ENCODE data around the gene RYR2. TPM values are rescaled to one million over a fixed set of nuclear protein-coding genes. Genes with fewer than 3 reads are reported as not detected.

Gene RYR2
- total and polyA plus RNA-seq, 2 of the 8 experiments (the other 6 are each of a cell fraction or from before 2014, with no cell fraction given): 1.3 to 4.4 TPM

DNA sequence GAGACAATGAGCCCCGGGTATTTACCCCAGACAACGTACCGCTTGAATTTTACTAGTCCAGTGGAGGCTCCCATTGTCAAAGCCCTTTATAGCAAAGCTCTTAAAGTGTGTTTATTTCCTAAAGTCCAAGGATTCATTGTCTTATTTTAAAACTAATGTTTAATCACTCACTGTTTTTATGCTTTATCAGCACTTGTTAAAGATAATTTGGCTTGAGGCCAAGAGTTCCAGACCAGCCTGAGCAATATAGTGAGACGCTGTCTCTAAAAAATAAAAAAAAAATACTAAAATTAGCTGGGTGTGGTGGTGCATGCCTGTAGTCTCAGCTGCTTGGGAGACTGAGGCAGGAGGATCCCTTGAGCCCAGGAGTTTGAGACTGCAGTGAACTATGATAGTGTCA, 202.8 kb downstream of the RYR2 start:
- H3K4ac ChIP-seq (replicated peaks; ENCODE audit: insufficient read length, low read depth, low read length): no peak overlapping the region
- no peak overlapping the region for H3K14ac ChIP-seq (ENCODE audit: insufficient read length)
- H3K23ac ChIP-seq (ENCODE audit: insufficient read length): no peak overlapping the region
- no peaks in the 10 kb centered on the region for H3K79me2 ChIP-seq (ENCODE audit: control insufficient read depth in 1 of 2, insufficient read depth in 2 of 2, low read length in 2 of 2)
- H4K8ac ChIP-seq (ENCODE audit: extremely low read depth, insufficient read depth, low read length): no peak overlapping the region
- POLR2A ChIA-PET (ENCODE audit: partially characterized antibody): interaction anchor here (1.4 kb wide), 1 partner anchor 9 kb away, joined by 3 read pairs; no protein-coding TSS in a partner anchor
- WGBS, 2 experiments (ENCODE audit: extremely low coverage in 1 of 2, insufficient coverage in 1 of 2, insufficient read length in 1 of 2, insufficient replicate concordance in 2 of 2, low coverage in 1 of 2, low lambda C conversion rate in 2 of 2, missing lambda C conversion rate in 1 of 2): 100% methylated on average over 4 of the region's 4 CpGs; no CpG with 5 or more reads in 1 of the 2 experiments
- FAIRE-seq: no peak
- H4K5ac ChIP-seq (ENCODE audit: insufficient read length, low read depth, low read length): no peak overlapping the region
- CTCF ChIA-PET (ENCODE audit: partially characterized antibody): interaction anchor here (1.0 to 1.3 kb wide), 2 partner anchors 15 to 37 kb away, joined by 3 to 5 read pairs; no protein-coding TSS in a partner anchor
- no peak overlapping the region for H2BK5ac ChIP-seq (ENCODE audit: low read depth, low read length)
- H4K20me1 ChIP-seq (replicated peaks in 1 of 2; ENCODE audit: control insufficient read depth in 1 of 2, insufficient read depth in 2 of 2, low read length in 2 of 2): no peaks in the 10 kb centered on the region
- H3K56ac ChIP-seq (replicated peaks; ENCODE audit: insufficient read length, low read depth, low read length): no peak overlapping the region
- no peak overlapping the region for H2BK120ac ChIP-seq (replicated peaks; ENCODE audit: low read depth, low read length)
- H3K4me1 ChIP-seq (replicated peaks in 1 of 4; ENCODE audit: control insufficient read depth in 3 of 4, insufficient read depth in 4 of 4, low read length in 3 of 4): peaks cover 0 to 6% (median under 1%) of the 10 kb centered on the region in 4 experiments; a peak in 2 of 7 replicates
- no peak overlapping the region for H3K4me3 ChIP-seq (ENCODE audit: extremely low read depth in 1 of 4, insufficient read depth in 2 of 4, low read depth in 3 of 4, low read length in 4 of 4)
- no peak overlapping the region for H3K4me2 ChIP-seq (ENCODE audit: insufficient read depth in 1 of 2, low read depth in 2 of 2, low read length in 2 of 2)
- H2BK12ac ChIP-seq (ENCODE audit: low read depth, low read length): no peak overlapping the region
- H2BK15ac ChIP-seq (ENCODE audit: low read length): no peak overlapping the region
- no peak overlapping the region for H2BK20ac ChIP-seq (ENCODE audit: low read length)
- H3K18ac ChIP-seq (ENCODE audit: extremely low read depth, low read length): no peak overlapping the region
- no peak overlapping the region for H3K27ac ChIP-seq (ENCODE audit: low read depth, low read length)
- no peaks in the 10 kb centered on the region for H3K36me3 ChIP-seq (ENCODE audit: control insufficient read depth in 2 of 4, insufficient read depth in 4 of 4, low read length in 3 of 4)
- H3K9me3 ChIP-seq (ENCODE audit: insufficient read depth in 2 of 2, low read depth in 1 of 2, low read length in 1 of 2): no peaks in the 10 kb centered on the region
- H3K9ac ChIP-seq (replicated peaks in 1 of 4; ENCODE audit: extremely low read depth in 1 of 4, low read depth in 3 of 4, low read length in 3 of 4): no peak overlapping the region
- H4K91ac ChIP-seq (replicated peaks; ENCODE audit: insufficient read length, low read length): no peak overlapping the region
- no peak for DNase-seq (ENCODE audit: low read depth in 1 of 2, low spot score in 2 of 2)
- H2AFZ ChIP-seq (ENCODE audit: low read length): no peak overlapping the region
- H3K27me3 ChIP-seq (replicated peaks in 1 of 4; ENCODE audit: control insufficient read depth in 3 of 4, extremely low read depth in 1 of 4, insufficient read depth in 3 of 4, low read length in 3 of 4): no peaks in the 10 kb centered on the region
- no peaks in the 10 kb centered on the region; the same call in 1 of the 2 replicates for H3K79me1 ChIP-seq (ENCODE audit: low read depth, low read length)
- H2AK5ac ChIP-seq (ENCODE audit: low read depth, low read length): no peak overlapping the region
- no peaks in the 10 kb centered on the region for H3K23me2 ChIP-seq (ENCODE audit: low read depth, low read length)
- TF ChIP-seq, protein P1, sequence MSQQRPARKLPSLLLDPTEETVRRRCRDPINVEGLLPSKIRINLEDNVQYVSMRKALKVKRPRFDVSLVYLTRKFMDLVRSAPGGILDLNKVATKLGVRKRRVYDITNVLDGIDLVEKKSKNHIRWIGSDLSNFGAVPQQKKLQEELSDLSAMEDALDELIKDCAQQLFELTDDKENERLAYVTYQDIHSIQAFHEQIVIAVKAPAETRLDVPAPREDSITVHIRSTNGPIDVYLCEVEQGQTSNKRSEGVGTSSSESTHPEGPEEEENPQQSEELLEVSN (IDR thresholded peaks at IDR 0.05): no peak
- TF ChIP-seq BACH1 (IDR thresholded peaks at IDR 0.05; ENCODE audit: low read length) (no peak), SIRT6 (IDR thresholded peaks at IDR 0.05; ENCODE audit: low read length) (no peak), KDM1A (IDR thresholded peaks at IDR 0.05; ENCODE audit: borderline replicate concordance, low read length) (no peak), TCF12 (IDR thresholded peaks at IDR 0.05; ENCODE audit: low read depth, low read length) (no peak), CREB1 (IDR thresholded peaks at IDR 0.05) (no peak), SP4 (IDR thresholded peaks at IDR 0.05; ENCODE audit: low read length) (no peak), EZH2 (IDR thresholded peaks at IDR 0.05; ENCODE audit: low read depth, low read length, severe bottlenecking) (no peak), SAP30 (IDR thresholded peaks at IDR 0.05; ENCODE audit: insufficient read depth, insufficient replicate concordance, low read length) (no peak), SIX5 (IDR thresholded peaks at IDR 0.05; ENCODE audit: low read depth, low read length) (no peak), NANOG (IDR thresholded peaks at IDR 0.05; ENCODE audit: insufficient read depth, low read depth, low read length, poor library complexity, severe bottlenecking) (no peak), CEBPB (IDR thresholded peaks at IDR 0.05; ENCODE audit: low read depth, low read length) (no peak)
- TF ChIP-seq, protein P2, sequence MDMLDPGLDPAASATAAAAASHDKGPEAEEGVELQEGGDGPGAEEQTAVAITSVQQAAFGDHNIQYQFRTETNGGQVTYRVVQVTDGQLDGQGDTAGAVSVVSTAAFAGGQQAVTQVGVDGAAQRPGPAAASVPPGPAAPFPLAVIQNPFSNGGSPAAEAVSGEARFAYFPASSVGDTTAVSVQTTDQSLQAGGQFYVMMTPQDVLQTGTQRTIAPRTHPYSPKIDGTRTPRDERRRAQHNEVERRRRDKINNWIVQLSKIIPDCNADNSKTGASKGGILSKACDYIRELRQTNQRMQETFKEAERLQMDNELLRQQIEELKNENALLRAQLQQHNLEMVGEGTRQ (IDR thresholded peaks at IDR 0.05; ENCODE audit: low read length): no peak
